ENCODE results near the gene OR5A1. TPM values are rescaled to one million over a fixed set of nuclear protein-coding genes. Genes with fewer than 3 reads are reported as not detected.

OR5A1 gene
- total RNA-seq, 1 donor from 2014 or later = not detected

DNA sequence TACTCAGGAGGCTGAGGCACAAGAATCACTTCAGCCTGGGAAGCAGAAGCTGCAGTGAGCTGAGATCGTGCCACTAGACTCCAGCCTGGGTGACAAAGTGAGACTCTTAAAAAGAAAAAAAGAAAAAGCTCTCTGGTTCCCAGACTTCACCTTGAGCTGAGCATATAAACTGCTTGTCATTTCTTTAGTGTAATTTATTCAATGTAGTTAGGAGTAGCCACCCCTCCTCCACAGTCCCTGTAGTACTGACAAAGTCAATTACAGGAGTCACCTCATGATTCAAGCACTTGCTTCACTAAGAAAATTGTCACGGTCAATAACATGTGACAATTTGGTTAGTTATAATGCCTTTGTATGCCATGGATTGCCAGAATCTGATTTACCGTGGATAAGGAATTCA lies 44.1 kb downstream of the OR5A1 start:
- H3K4me3 ChIP-seq = no peak overlapping the region
- intact Hi-C loops (cut with DNase I) = no loop called here

More for the DNA sequence above, 44.1 kb downstream of the OR5A1 start:
- Histone ChIP-seq H3K4me1 (no peaks in the 10 kb centered on the region), H3K27me3 (no peaks in the 10 kb centered on the region), H3K9me3 (no peaks in the 10 kb centered on the region), H3K27ac (no peak overlapping the region), H3K36me3 (no peaks in the 10 kb centered on the region)
- DNase-seq (ENCODE audit: low spot score in 2 of 2) = no peak
- TF ChIP-seq, protein P1, sequence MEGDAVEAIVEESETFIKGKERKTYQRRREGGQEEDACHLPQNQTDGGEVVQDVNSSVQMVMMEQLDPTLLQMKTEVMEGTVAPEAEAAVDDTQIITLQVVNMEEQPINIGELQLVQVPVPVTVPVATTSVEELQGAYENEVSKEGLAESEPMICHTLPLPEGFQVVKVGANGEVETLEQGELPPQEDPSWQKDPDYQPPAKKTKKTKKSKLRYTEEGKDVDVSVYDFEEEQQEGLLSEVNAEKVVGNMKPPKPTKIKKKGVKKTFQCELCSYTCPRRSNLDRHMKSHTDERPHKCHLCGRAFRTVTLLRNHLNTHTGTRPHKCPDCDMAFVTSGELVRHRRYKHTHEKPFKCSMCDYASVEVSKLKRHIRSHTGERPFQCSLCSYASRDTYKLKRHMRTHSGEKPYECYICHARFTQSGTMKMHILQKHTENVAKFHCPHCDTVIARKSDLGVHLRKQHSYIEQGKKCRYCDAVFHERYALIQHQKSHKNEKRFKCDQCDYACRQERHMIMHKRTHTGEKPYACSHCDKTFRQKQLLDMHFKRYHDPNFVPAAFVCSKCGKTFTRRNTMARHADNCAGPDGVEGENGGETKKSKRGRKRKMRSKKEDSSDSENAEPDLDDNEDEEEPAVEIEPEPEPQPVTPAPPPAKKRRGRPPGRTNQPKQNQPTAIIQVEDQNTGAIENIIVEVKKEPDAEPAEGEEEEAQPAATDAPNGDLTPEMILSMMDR (IDR thresholded peaks at IDR 0.05) = no peak

Other genes starting within 250 kb of the OR5A1 start
- gene MPEG1, start 223.5 kb upstream of the OR5A1 start, total RNA-seq = 14.5 TPM
- not detected for gene OR5AN1, start 77.6 kb upstream of the OR5A1 start, total RNA-seq
- not detected for gene OR5A2, start 10.1 kb upstream of the OR5A1 start, total RNA-seq
- gene OR4D6, start 20.5 kb downstream of the OR5A1 start, total RNA-seq = not detected
- gene OR4D10, start 36.8 kb downstream of the OR5A1 start, total RNA-seq = not detected
- gene OR4D11, start 67.1 kb downstream of the OR5A1 start, total RNA-seq = not detected
- not detected for gene OR4D9, start 75.1 kb downstream of the OR5A1 start, total RNA-seq
- gene OSBP, start 179.3 kb downstream of the OR5A1 start, total RNA-seq = 16.7 TPM
- gene PATL1, start 232.6 kb downstream of the OR5A1 start, total RNA-seq = 6.8 TPM

All from ascending aorta (tissue), 2 donors.